NCI-H2196 (cell line): Measurements from ENCODE around the gene KBTBD3.

Source experiments
- DNase-seq: peaks from one replicate; lab custom pipeline; 2025; ENCODE audit not compliant: unreplicated experiment; lab: John Stamatoyannopoulos, UW

The KBTBD3 gene

GRCh38 chr11:106076919-106077608, at the start of gene KBTBD3:
KBTBD3 (minus strand) TSS chr11:106077347; CDS start chr11:106059097, 18,250 bp downstream.
- peak; percentile 99 for DNase-seq

DNA sequence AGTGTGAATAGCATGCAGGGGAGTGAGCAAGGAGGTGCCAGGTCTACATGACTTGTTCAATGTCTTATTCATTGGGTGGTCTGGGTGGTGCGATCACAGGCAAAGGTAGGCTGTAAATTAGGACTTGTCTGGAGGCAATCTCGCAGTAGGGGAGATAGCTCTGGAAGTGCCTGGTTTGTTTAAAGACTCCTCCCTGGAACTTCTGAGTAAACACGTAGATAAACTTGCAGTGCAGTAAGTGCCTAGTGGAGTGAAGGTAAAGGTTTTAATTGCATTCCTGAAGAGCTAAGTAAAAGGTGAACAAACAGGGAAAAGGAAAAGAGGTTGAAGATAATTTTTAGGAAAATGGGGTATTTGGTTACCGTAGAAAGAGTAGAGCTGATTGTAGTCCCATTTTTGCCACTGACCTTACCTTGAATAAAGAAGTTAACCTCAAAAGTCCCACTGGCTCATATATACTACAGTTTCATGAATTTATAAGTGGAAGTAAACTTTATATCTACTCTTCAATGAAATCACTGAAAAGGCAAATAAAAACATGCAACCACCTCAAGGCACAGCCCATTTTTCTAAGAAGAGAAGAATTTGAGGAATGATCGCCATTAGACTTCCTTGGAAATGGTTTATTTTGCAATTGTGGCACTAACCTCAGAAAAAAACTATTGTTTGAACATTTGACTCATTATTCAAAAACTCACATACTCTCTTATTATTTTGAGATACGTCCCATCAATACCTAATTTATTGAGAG, 44.6 kb upstream of the KBTBD3 start:
- no peak for DNase-seq

- no peak for DNase-seq
These were observed 28.8 kb upstream of the KBTBD3 start for GRCh38 chr11:106105986-106106385.

DNA sequence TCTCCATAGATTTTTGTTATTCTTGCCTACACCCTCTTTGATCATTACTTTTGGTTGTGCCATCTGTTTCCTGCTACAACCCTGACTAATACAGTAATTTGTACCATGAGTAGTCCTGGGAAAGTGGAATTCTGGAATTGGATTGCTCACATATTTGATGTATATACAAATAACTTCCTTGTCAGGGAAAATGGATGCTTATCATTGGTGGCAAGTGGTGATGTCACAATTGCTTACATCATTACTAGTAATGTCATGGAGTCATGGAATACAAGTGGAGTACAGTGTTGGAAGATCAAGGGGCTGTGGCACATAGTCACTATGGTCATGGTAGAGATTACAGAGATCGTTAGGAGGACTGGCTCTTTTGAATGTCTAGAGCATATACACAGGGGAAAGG, 24.7 kb upstream of the KBTBD3 start:
- DNase-seq, result no peak

DNA sequence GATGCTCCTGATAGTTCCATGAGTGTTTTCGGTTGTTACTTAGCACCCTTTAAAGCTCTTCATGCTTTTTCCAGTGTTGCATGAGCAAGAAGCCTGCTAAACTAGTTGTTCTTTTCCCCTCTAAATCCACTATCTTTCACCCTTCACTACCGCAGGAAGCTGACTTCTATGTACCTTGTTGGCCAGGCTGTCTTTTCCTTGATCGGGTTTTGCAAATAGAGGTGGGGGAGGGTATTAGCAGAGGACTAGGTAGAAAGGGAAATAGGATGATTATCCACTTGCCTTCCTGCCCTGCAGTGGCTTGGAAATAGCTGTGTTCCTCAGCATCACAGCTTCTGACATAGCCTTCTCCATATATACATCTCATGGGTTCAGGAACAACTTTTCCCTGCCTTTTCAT, 24.2 kb upstream of the KBTBD3 start:
- DNase-seq, result no peak

DNA sequence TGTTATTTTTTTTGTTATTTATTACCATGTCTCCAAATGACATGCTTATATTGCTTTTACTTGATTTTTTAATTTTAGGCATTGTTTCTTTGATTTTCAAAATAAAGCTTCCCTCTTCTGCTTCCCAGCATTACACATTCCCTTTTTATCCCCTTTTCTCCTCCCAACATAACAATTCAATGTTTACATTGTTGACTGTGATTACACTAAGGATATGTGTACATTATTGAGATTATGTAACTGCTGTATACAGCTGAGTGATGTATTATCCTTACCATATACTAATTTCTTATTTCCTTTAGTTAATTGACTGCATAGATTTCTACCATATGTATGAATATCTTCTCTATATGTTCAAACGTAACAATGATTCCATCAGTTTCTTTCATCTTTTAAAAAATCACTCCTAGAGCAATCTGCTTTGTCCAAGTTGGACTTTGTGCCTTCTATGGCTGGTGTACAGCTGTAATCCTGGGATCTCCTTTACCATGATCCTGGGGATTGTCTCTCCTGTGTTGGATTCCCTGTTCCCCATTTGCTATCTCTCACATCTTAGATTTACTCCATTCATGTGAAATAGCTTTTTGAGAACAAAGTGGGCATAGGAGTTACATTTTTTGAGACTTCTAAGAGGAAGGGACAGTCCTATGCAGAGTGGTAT, 21.9 kb upstream of the KBTBD3 start:
- DNase-seq, result no peak

DNA sequence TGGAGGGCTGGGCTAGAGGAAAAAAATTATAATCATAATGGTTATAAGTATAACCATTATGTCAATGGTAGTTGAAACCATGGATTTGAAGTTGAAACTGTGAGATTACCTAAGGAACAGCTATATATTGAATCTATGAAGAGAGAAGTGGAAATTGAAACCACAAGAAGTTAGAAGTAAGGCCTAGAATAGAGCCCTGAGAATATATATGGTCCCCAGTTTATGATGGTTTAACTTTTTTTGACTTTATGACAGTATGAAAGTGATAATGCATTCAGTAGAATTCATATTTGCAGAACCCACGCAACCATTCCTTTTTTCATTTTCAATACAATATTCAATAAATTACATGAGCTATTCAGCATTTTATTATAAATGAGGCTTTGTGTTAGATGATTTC, 15.3 kb upstream of the KBTBD3 start:
- DNase-seq, result no peak

DNA sequence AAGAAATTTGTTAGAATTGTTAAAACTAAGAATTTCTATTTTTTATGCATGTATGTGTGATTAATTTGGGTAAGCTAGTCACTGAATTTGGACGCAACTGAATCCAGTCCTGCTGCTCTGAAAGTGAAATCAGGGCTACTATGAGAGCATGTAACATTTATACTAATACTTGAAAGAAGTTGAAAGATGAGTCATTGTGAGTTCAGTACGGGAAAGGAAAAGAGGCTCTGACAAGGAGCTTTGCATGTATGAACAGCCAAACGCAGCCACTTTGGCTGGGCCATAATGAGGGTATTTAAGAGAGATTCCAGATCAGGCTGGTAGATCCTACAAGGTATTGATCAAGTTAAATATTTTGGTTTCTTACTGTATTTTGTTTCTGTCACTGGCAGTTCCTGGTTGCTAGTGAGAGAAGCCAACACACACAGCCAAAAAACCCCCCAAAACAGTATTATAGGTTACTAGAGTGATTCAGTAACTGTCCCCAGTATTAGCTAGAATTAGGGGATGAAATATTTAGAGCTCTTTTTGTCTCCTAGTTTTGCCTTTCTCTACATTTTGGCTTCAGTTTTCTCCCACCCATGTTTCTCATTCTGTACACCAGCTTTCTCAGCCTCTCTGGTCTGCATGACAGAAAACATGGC, 14.5 kb upstream of the KBTBD3 start:
- DNase-seq, result no peak

GRCh38 chr11:106088896-106089295, 11.7 kb upstream of the KBTBD3 start:
- DNase-seq, result no peak

DNA sequence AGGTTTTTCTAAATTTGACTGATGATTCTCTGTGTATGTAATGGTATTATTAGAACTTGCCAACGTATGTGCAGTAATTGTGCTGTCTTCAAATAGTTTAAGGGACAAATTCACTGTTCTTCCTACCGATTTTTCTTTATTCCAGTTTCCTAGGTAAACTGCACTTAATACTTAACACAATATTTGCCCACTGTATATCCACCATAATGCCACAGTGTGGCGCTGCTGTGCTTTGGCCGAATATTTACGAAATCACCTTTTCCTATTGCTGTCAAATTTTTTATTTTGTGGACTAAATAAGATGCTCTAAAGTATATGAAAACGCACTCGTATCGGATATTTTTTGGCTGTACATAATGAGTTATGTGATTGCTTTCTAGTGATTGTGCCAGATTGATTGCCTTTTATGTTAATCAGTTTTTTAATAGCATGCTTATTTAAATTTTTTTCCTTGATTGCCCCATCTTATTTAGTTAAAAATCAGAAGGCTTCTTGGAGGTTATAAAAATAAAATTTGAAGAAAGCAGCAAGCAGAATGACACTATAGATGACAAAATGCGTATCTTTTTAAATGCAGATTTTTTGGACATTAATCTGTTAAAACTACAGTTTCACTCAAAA, 10.8 kb upstream of the KBTBD3 start:
- DNase-seq, result peak; percentile 35

DNA sequence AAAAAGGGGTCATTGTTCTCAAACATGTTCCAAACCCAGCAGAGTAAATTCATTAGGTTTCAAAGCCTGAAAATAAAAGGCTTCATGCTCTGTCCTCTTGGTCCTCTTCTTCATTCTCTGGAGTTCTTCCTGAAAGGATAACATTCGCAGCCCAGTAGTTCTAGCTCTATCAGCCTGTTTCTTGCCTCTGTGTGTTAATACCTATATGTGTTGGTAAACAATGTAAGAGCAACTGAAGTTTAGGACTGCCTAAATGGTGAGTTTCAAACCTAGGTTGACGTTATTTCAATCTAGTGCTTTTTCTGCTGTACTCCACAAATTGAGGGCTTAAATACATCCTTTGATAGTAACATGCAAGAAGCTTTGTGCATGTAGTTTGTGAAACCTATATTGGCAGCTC, 9.7 kb upstream of the KBTBD3 start:
- DNase-seq, result no peak

- no peak for DNase-seq
These were observed 9.0 kb upstream of the KBTBD3 start for GRCh38 chr11:106086135-106086534.

DNA sequence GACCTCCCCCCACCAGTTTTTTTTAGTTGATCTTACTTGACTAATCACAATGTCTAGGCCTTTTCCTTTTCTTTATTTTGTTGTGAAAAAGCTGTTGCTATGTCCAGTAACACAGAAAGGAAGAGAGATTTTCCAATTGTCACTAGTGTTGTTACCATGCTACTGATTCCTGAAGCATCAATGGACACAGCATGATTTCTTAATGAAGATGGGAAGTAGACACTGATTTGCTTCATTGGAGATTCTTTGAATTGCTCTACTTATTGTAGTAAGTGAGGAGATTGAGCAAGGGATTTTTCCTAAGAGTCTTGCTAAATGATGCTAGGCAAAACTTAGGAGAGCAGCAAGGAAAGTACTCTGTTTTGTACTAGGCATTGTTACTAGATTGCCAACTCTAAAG, 4.9 kb upstream of the KBTBD3 start:
- no peak for DNase-seq

DNA sequence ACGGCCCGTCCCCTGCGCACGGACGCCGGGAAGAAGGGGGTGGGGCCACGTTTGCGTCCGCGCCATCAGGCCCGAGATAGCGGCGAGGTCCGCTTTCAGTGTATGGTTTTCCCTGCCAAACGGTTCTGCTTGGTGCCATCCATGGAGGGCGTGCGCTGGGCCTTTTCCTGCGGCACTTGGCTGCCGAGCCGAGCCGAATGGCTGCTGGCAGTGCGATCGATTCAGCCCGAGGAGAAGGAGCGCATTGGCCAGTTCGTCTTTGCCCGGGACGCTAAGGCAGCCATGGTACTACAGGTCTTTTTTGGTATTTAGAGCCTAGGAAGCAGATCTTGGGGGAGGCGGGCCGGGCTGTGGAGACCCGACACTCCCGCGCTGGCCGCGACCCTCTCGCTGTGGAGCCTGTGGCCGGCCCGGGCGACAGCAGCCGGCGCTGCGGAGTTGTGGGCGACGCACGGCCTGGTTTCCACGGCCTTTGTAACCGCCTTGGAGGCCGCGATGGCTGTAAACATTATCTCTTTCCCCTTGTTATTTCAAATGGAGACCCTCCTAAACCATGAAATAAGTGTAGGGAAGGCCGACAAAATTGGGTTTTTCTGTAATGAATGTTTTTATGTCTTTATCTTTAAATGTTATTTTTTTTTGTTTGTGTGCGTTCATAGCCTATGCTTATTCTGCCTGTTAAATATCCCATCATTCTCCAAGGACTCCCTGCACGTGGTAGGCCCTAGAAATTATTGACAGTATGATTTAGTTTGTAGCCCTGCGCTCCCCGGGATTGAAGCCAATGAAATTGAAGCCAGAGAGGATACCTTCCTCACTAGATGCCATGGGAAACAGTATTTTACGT, 685 bp upstream of the KBTBD3 start, which contains the start of gene AASDHPPT:
TSS of gene AASDHPPT (plus strand) at position 54 of the 847 bp plus-strand sequence. CDS start at position 103, 49 bp downstream.
- DNase-seq, result peak; percentile 3

GRCh38 chr11:106076171-106076918, 802 bp downstream of the KBTBD3 start:
- peak; percentile 20 for DNase-seq

DNA sequence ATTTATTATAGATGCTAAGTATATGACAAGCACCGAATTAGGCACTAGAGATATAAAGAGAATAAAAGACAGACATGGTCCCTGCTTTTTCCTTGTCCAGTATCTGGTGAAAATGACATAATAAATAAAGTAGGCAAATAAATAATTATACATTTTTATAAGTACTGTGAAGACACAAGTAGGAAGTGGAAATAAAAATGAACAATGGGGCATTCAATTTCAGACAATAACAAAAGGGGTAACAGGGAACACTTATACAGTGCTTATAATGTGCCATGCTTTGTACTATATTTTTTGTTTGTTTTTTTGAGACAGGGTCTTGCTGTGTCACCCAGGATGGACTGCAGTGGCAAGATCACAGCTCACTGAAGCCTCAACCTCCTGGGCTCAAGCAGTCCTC, 4.3 kb downstream of the KBTBD3 start:
- DNase-seq, result no peak

DNA sequence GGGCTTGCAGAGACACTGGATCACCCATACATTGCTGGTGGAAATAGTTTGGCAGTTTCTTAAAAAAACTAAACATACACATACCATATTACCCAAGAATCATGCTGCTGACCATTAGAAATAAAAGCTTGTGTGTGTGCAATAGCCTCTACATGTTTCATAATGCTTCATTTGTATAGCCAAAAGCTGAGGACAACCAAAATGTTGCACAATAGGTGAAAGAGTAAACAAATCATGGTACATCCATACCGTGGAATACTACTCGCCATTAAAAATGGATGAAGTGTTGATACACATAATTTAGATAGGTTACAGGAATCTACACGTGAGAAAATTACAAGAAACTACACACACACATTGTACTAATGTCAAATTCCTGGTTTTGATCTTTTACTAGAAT, 6.5 kb downstream of the KBTBD3 start:
- DNase-seq, result no peak

DNA sequence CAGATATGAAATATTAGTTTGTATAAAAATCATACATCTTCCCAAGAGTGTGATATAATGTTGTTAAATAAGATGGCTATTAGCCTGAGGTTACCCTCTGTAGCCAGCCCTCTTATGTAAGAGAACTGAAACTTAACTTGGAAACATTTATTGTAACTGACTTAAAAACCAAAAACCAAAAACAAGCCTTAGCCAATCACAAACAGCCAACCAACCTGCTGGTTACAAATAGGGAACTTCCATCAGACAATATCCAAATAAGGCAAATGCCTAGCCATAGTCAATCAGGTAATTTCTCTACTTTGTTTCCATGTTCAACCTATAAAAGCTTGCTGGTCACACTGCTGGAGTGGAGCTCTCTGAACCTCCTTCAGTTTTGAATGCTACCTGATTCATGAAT, 14.1 kb downstream of the KBTBD3 start:
- no peak for DNase-seq
